Activated CD4-positive, alpha-beta T cell treated with anti-CD3 and anti-CD28 coated beads for 48 hours (primary cell): ENCODE measurements around the gene PAQR7.
A peak's percentile ranks its signal among the peaks of the same experiment; 100 is the strongest.

Experiments
- DNase-seq: peaks from one replicate; pipeline ENCODE4 v3.0.0-alpha.2; 2020

The PAQR7 gene, protein sequence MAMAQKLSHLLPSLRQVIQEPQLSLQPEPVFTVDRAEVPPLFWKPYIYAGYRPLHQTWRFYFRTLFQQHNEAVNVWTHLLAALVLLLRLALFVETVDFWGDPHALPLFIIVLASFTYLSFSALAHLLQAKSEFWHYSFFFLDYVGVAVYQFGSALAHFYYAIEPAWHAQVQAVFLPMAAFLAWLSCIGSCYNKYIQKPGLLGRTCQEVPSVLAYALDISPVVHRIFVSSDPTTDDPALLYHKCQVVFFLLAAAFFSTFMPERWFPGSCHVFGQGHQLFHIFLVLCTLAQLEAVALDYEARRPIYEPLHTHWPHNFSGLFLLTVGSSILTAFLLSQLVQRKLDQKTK

DNA sequence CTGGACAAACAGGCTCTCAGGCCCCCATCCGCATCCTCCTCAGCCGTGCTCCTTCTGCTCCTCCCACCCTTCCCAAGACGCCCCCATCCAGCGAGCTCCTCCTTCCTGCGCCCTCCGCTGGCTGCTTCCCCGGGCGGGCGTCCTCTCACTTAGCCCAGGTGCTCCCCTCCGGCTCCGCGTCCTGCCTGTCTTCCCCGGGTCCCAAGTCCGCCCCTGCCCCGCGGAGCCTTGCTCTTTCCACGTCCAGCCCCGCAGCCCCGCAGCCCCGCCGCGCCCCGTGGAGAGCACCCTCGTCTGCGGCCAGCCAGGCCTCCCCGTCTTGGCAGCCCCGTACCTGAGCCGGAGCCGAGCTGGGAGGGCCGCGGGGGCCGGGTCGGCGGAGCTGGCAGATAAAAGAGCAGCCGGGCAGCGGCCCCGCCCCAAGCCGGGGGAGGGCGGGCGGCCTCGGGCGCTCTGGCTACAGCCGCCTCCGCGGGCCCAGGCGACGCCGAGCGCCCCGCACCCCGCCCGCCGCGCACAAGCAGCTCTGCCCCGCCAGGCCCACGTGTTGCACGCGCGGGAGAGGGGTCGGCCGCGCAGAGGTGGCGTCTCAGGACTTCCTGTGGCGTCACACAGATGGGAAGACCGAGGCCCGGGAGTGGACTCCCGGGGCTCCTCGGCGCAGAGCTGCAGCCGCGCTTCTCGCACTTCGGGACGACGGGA, at the start of gene PAQR7:
TSS of gene PAQR7 (minus strand) at position 555 of the 702 bp plus-strand sequence. CDS start 11,869 bp downstream, outside the sequence.
- peak; percentile 70 for DNase-seq

DNA sequence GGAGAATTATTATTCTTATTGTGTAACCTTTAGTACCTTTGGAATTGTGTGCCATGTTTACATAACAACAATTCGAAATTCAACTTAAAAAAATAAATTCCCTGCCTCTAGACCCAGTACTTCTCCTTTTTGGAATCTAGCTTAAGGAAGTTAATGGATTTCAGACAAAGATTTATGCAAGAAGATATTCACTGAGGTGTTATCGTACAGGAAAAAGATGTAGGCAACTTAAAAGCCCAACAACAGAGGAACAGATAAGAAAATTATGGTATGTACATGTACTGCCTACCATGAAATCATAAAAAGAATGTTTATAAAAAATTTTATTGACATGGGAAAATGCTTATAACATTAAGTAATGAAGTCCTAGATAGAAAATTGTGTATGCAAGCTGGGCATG, 48.9 kb upstream of the PAQR7 start:
- no peak for DNase-seq

DNA sequence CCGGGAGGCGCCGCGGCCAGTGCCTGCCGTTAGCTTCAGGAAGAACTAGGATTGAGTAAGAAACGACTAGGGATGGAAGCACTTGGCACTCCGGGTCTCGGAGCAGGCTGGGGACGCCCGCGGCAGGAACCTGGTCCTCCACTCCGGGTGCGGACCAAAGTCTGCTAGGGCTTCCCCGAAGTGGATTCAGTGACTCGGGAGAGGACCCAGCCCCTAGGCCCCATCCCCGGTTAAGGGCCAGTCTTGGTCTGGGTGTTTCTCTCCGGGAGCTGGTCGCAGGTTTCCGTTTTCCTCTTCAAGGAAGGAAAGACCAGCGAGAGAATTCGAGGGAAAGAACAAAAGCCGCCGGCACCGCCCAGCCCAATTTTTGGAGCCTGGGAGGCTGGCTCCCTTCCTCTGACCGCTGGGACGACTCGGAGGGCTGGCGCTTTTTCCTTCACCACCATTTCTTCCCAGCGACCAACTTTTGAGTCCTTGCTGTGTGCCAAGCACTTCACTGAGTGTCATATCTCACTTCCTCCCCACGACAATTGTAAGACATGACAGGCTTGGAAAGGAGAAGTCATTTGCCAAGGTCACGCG, 47.6 kb upstream of the PAQR7 start:
- DNase-seq = peak; percentile 35

DNA sequence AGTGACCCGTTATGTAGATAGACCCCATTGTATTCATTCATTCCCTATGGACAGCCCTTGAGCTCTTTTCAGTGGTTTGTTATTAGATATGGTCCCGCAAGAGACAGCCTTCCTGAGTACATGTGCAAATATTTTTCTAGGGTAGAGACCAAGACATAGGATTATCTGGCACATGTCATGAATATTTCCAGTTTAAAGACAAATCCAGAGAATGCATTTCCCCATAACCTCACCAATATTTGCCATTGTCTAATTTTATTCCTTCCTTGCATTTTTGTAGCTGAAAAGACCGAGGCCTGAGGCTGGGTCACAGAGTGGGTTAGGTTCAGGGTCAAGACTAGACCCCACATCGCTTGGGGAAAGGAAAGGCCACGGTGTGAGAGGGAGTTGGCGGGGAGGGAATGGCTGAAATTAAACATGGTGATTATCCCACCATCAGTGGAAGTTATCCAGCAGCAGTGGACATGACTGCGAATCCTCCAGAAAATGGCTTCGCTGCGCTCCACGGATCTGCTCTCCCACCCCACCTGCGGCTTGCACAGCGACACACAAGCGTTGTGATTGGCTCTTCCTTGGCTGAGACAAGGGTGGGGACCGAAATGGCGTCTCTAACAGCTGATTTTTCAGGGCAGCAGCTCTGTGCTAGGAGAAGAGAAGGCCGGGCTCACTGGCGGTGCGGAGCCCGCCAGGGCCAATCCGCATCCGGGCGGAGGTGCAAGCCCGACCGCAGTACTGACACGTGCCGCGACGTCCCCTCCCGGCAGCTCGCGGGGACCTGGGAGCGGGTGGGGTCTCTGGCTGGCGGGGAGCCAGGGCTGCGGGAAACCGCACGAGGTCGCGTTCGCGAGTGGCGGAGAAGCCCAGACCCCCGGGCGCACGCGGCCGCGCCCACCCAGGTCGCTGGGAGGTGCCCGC, 46.8 kb upstream of the PAQR7 start:
- peak; percentile 57 for DNase-seq

DNA sequence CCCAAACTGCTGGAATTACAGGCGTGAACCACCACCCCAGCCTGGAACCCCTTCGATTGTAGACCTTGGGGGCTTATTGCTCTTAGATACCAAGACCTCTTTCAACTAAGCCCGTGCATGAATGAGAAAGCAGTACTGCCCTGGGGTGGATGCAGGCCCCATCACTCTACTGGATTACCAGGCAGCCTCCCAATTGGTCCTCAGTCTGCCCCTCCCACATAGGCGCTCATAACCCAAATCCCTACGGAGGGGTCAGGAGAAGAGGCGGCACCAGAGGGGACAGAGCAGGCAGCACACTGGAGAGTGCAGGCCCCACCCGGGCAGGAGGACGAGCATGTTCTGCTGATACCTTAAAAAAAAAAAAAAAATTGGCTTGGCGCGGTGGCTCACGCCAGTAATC, 43.1 kb upstream of the PAQR7 start:
- no peak for DNase-seq

DNA sequence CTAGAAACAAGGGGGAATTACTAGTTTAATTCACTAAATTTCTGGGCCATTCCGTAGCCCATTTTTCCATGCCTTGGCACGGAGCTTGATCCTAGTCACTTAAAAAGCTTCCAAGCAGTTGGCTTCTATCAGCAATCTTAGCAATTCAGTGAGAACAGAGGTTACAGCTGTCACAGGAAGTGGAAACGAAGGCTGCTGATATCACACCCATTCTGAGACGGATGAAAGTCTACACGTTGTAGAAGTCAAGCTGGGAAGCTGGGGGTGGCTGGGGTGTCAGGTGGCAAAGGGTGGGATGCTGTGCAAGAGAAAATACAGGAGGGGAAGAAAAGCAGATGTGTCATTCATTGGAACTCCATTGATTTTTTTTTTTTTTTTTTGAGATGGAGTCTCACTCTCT, 42.5 kb upstream of the PAQR7 start:
- DNase-seq = peak; percentile 22

DNA sequence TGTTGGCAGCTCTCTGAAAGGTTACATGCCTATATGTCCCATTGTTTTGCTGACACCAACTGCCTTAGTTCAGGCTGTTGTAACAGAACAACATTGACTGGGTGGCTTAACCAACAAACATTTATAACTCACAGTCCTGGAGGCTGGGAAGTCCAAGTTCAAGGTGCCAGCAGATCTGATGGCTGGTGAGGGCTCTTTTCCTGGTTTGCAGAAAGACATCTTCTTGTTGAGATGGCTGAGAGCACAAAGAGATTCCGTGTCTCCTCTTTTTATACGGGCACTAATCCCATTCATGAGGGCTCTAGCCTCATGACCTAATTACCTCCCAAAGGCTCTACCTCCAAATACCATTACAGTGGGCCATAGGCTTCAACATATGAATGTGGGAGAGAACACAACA, 41.0 kb upstream of the PAQR7 start:
- no peak for DNase-seq

DNA sequence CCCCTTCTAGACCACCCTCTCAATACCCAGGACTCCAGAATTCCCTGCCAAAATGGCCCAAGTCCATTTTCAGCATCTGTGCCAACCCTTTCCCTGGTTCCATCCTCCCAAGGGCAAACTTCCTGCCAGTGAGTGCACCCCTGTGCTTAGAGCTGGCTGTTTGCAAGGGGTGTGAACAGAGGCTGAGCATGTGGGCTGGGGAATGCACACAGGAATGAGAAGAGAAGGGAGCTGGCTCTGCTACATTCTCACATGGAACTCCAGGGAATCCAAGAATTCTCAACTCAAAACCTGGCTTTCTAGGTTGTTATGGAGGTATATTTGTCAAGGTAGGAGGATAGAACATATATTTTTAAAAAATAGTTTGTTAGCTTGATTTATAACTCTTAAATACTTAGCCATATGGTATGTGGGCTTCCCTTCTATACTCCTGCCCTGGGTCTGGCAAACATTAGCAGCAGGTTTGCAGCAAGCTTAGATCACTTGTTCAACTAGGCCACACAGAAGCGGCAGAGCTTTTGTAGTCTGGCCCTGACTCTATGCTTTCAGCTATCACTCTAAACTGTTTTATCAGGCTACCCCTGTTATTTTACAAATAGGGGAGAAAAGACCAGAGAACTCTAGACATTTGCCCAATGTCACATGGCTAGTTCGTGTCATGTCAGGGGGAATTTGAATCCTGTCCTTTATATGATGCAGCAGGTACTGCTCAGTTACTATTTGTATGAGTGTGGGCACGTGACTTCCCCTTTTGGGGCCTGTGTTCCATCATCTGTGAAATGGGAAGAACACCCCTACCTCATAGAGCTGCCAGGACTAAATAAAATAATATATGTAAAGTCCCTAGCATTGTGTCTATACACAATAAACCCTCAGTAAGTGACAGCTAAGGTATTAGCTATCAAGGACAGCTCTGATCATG, 38.8 kb upstream of the PAQR7 start:
- DNase-seq = no peak

DNA sequence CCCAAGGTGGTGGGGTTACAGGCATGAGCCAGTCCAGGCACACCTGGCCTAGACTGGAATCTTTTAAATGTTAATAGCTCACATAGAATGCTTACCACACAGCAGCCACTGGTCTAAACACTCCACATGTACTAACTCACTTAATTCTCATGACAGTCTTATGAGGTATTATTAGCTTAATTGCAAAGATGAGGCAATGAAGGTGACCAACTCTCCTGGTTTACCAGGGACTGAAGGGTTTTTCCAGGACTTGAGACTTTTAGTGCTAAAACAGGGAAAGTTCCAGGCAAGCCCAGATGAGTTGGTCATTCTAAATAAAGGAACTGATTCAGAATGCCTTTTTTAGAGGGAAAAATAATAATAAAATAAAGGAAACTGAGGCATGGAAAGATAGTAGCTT, 37.7 kb upstream of the PAQR7 start:
- no peak for DNase-seq

DNA sequence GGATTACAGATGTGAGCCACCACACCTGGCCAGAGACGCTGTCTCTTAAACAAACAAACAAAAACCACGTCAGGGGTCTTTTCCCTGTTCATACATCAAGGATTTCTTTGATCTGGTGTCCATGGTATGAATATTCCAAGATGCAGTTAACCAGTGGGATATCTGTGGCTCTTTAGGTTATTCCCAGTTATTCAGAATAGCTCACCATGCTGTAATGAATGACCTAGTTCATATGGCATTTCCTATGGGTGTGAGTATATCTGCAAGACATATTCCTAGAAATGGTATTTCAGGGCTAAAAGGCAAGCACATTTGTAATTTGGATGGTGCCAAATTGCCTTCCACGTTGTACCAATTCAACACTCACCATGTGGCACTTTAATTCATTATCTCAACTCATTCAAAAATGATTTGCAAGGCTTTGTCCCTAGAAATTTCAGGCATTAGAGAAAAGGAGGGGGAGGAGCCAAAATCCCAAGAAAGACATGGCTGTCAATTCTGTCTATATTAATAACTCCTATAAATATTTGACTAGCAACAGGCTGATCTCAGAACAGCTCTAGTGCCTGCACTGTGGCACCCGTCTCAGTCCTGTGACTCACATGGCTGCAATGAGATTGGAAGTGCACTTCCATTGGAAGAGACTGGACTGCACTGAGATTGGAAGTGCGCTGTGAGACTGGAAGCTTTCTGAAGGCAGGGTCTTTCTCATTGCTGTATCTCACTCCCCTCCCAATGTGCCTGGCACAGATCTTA, 36.7 kb upstream of the PAQR7 start:
- no peak for DNase-seq

DNA sequence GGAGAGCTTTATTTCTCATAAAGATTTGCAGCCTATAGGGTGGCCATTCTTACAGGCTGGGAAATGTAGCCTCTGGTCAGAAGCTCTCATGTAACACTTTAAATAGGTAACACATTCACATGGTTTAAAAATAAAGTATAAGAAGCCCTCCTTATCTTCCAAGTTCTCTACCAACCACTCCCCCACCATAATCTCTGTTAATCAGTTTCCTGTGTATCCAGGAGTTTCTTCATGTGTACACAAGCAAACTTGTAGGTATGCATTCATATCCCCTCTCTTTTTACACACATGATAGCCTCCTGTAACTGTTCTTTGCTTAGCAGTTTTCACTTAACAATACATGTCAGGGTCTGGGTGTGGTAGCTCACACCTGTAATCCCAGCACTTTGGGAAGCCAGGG, 35.7 kb upstream of the PAQR7 start:
- no peak for DNase-seq

DNA sequence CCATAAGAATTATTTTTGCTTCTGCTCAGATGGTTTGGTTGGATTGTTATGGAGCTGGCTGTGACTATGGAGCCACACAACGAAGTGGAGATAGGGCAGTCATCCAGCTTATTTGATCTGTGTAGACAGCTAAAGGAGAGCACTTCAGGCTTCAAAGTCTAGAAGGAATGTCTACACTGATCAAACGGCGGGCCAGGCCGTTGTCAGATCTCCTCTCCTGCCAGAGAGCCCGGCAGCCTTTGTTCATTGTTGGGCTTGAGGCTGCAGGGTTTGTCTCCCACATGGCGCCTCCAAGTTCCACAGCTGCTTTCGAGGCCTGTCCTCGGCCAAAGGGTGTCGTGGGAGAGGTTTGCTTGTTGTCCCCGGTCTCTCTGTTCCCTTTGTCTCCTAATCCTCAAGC, 33.5 kb upstream of the PAQR7 start:
- DNase-seq = no peak

DNA sequence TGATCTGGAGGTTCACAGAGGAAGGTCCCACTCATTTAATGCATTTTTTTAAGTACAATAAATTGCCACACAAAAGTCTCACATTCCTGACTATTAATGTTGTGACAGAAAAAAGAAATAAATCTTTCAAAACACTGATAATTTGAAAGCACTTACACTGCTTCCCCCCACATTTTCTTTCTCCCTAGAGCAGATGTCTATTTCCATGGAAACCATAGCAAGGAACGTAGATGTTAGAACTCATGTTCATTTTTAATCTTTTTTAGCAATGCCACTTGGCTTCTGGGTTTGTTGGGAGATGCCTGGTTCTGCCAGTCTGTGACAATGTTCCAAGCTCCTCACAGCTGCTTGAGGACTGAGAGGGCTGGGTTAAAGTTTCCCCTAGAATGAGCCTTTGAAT, 32.7 kb upstream of the PAQR7 start:
- no peak for DNase-seq

DNA sequence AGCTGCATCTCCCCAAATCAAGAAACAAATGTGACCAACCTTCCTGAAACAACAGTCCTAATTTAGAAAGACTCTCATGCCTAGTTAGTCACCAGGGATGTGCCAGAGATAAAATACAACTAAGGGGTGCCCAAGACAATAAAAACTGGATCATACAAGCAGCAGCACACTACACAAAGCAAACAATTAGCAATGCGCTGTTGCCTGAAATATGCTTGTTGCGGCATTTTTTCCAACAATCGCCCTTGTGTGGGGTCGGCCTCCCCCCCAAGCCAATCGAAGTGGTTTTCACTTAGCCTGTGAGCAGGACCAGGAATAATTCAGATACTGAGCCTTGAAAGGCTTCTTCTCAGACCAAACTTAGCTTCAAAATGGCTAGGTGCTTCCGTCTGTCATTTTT, 32.1 kb upstream of the PAQR7 start:
- no peak for DNase-seq

DNA sequence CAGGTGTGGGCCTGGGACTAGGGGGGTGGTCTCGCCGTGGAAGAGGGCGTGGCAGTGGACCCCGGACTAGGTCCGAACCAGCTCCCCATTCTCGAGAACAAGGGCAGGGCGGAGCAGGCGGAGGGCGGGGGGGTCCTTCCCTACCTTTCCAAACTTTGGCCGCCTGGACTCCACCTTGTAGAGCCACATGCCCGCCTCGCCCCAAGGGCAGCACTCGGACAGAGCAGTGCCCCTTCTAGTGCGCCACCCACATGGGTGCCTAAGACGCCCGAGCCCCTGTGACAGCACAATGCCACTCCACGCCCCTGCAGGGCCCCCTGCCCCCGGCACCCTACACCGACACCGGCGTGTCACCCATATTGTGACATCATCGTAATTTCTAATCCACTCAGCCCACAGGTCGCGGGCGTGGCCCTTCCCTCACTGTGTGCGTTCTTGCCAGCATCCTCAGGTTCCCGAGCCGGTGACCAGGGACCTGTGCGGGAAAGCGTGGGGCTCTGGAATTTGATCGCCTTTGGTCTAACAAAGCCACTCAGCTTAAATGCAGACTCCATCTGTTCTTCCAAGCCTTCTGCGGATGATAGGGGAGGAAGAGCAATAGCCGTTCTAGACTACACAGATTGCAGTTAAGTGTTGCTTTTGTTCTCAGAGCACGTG, 31.3 kb upstream of the PAQR7 start:
- peak; percentile 40 for DNase-seq

DNA sequence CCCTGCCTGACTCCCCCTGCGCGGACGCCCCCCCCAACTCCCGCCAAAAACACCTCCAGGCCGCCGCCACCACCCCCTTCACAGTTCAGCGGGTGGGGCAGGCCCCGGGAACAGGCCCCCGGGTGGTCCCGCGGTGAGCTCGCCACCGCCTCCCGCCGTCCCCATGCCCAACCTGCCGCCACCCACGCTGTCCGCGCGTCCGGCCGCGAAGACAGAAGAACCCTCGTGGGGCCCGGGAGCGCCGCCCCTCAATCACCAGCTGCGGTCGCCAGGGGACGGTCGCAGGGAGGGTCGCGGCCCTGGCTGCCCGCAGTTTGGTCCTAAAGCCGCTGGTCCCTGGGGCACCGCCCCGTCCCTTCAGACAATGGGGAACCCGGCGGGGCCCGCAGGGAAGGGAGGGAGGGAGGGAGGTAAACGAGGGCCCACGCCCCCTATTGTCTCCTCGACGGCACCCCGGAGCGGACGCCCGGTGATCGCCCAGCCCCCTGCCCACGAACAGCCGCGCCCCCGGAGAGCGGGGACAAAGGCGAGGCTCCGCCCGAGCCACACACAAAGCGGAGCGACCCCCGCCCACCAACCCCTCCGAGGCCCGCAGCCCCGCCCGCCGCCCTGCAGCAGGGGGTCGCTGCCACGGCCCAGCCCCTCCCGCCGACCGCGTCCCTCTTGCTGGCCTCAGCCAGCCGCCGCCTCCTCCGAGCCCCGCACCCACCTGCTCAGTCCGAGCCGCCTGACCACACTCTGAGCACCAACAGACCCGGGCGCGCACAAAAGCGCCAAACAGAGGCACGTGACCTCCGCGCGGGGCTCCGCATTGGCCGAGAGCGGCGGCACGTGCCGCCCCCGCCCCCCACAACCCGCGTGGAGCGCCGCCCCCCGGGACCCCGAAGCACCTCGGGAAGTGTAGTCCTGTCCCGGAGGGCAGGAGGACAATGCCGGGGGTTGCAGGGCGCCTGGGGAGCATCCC, 30.5 kb upstream of the PAQR7 start, which contains the start of gene STMN1:
TSS of gene STMN1 (minus strand) at position 740 of the 964 bp plus-strand sequence. CDS start 1,743 bp downstream, outside the sequence.
- peak; percentile 95 for DNase-seq

DNA sequence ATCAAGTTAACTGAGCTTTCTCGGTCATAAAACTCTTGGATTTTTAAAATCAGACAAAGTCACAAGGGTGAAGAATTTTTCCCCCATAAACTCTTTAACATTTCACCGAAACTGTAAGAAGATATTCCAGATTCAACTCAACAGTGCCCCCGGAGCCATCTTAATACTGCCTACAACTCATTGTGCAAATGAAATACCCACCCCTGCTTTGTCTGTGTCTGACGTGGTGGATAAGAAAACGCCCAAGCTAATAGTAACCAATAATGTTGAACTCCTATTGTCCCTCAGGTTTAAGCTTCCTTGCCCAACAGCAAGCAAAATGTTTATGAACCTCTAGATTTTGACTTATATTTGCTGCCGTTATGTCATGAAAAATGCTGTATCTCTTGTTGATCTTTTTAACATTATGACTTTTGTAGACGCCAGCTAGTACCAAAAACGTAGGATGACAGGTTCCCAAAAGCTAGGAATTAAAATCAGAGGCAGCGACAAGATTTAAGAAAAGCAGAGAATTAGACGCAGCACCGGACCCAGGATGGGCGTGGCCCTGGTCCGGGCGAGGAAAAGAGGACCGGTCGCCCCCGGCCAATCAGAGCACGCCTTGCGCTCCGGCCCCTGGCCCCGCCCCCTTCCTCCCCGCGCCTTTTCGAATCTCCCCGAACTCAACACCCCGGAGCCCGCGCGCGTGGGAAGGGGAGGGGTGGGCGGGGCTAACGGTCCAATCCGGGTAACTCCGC, 29.6 kb upstream of the PAQR7 start:
- DNase-seq = peak; percentile 98

DNA sequence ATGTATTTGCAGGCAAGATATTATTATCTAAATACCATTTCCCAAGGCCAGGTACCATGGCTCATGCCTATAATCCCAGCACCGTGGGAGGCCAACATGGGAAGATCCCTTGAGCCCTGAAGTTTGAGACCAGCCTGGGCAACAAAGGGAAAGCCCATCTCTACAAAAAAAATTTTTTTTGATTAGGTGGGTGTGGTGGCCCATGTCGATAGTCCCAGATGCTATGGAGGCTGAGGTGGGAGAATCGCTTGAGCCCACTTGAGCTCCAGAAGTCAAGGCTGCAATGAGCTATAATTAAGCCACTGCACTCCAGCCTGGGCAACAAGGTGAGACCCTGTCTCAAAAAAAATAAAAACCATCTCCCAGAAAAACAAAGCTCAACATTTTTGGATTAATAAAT, 28.5 kb upstream of the PAQR7 start:
- no peak for DNase-seq

DNA sequence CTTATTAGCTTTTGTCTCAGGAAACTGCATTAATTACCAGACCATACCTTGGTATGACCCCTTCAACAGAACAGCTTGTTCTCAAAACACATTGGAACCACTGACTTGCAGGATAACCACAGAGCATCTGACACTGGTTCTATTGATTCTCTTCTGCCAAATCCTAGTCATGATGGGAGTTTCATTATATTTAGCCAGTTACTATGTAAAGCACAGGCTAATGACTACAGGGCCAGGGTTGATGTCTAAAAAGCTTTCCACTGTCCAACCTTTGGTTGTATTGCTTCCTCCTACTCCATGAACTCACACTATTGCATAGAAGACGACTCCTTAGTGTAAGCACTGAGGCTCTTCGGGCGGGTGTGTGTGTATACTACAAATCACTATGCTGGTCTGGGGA, 27.0 kb upstream of the PAQR7 start:
- no peak for DNase-seq
